GM18505 (cell line): ENCODE data around the gene NOTCH2.

Experiments
- ATAC-seq: cut with Tn5 transposase; IDR thresholded peaks from one replicate; pipeline ENCODE4 v1.9.1; 2021; ENCODE audit not compliant: unreplicated experiment
- POLR2A ChIP-seq: IDR thresholded peaks from 4 replicates; pipeline ENCODE4 v1.6.1; 2011; ENCODE audit warnings: borderline replicate concordance; ENCODE audit not compliant: insufficient read depth, insufficient read length; ENCODE audit errors: extremely low read depth

NOTCH2 gene

GRCh38 chr1:119898530-119898929, 170.9 kb downstream of the NOTCH2 start:
- no peak for TF ChIP-seq POLR2A
- ATAC-seq: no peak

GRCh38 chr1:119896303-119896702, 173.2 kb downstream of the NOTCH2 start, which contains the start of gene ADAM30:
Gene ADAM30, minus strand, starts transcription at chr1:119896515. Its CDS starts 179 bp downstream, at chr1:119896336.
- no peak for TF ChIP-seq POLR2A
- no peak for ATAC-seq

- no peak for TF ChIP-seq POLR2A
- no peak for ATAC-seq
Observed at GRCh38 chr1:119895102-119895501, 174.4 kb downstream of the NOTCH2 start.

- no peak for ATAC-seq
- no peak for TF ChIP-seq POLR2A
Observed at GRCh38 chr1:119893827-119894700, 175.4 kb downstream of the NOTCH2 start.

- TF ChIP-seq POLR2A: no peak
- no peak for ATAC-seq
Observed at GRCh38 chr1:119893238-119893791, 176.1 kb downstream of the NOTCH2 start.

- no peak for TF ChIP-seq POLR2A
- no peak for ATAC-seq
Observed at GRCh38 chr1:119891386-119891785, 178.1 kb downstream of the NOTCH2 start.

- TF ChIP-seq POLR2A: no peak
- no peak for ATAC-seq
Observed at GRCh38 chr1:119888476-119888875, 181.0 kb downstream of the NOTCH2 start.

GRCh38 chr1:119887427-119887826, 182.0 kb downstream of the NOTCH2 start:
- no peak for ATAC-seq
- TF ChIP-seq POLR2A: no peak

GRCh38 chr1:119885903-119886783, 183.3 kb downstream of the NOTCH2 start:
- no peak for TF ChIP-seq POLR2A
- no peak for ATAC-seq

GRCh38 chr1:119884711-119885110, 184.8 kb downstream of the NOTCH2 start:
- no peak for ATAC-seq
- no peak for TF ChIP-seq POLR2A

GRCh38 chr1:119883826-119884225, 185.6 kb downstream of the NOTCH2 start:
- ATAC-seq: no peak
- no peak for TF ChIP-seq POLR2A

- TF ChIP-seq POLR2A: no peak
- no peak for ATAC-seq
Observed at GRCh38 chr1:119882132-119883049, 187.1 kb downstream of the NOTCH2 start.
